GM18526 (cell line): ENCODE data around the gene TEX2.

ENCODE experiments used
- POLR2A ChIP-seq: IDR thresholded peaks from 3 replicates; pipeline ENCODE4 v1.6.1; 2011; ENCODE audit not compliant: insufficient read length; ENCODE audit errors: extremely low read depth

The TEX2 gene

GRCh38 chr17:64155129-64155528, 107.9 kb downstream of the TEX2 start:
- TF ChIP-seq POLR2A = no peak

GRCh38 chr17:64154717-64155116, 108.3 kb downstream of the TEX2 start:
- TF ChIP-seq POLR2A = no peak

GRCh38 chr17:64154313-64154695, 108.8 kb downstream of the TEX2 start:
- no peak for TF ChIP-seq POLR2A

- no peak for TF ChIP-seq POLR2A
These were observed 109.3 kb downstream of the TEX2 start for GRCh38 chr17:64153565-64154312.

GRCh38 chr17:64152428-64153125, 110.5 kb downstream of the TEX2 start:
- no peak for TF ChIP-seq POLR2A

- TF ChIP-seq POLR2A = no peak
These were observed 112.1 kb downstream of the TEX2 start for GRCh38 chr17:64151016-64151368.

- TF ChIP-seq POLR2A = no peak
These were observed 112.6 kb downstream of the TEX2 start for GRCh38 chr17:64150237-64151015.

GRCh38 chr17:64149196-64149595, 113.9 kb downstream of the TEX2 start:
- no peak for TF ChIP-seq POLR2A

- TF ChIP-seq POLR2A = peak; percentile 5
These were observed 114.4 kb downstream of the TEX2 start for GRCh38 chr17:64148699-64149098.

GRCh38 chr17:64148017-64148631, 114.9 kb downstream of the TEX2 start:
- TF ChIP-seq POLR2A = no peak

GRCh38 chr17:64147110-64148016, 115.7 kb downstream of the TEX2 start:
- peak; percentile 31 for TF ChIP-seq POLR2A

GRCh38 chr17:64146418-64147109, 116.5 kb downstream of the TEX2 start:
- no peak for TF ChIP-seq POLR2A

GRCh38 chr17:64145751-64146417, 117.2 kb downstream of the TEX2 start:
- TF ChIP-seq POLR2A = peak; percentile 100
